OCI-LY7 (cell line): ENCODE results near the gene ZNF576. TPM values are rescaled to one million over a fixed set of nuclear protein-coding genes. Genes with fewer than 3 reads are reported as not detected.

ENCODE experiments used
- BruUV-seq: library from RNA; stranded (reverse); fragments of 400-500 nt; replicated peaks from 2 replicates; lab custom pipeline; 2021; lab: Mats Ljungman, UMichigan
- CTCF ChIA-PET: fragments of 300-600 bp; sonication (Branson Sonifier 250); formaldehyde crosslinking; loops from one replicate; lab custom pipeline; 2022; ENCODE audit warnings: antibody characterized with exemption; ENCODE audit not compliant: unreplicated experiment; lab: Charles Lee
- POLR2A ChIA-PET: fragments of 300-600 bp; sonication (Branson Sonifier 250); formaldehyde crosslinking; loops from one replicate; lab custom pipeline; 2022; ENCODE audit warnings: antibody characterized with exemption; lab: Charles Lee
- DNase-seq: peaks from one replicate; pipeline ENCODE4 v3.0.0-alpha.2; 2015; ENCODE audit warnings: low spot score
- H2AFZ ChIP-seq: fragments of 200-600 bp; sonication (generic), shearing (Covaris generic); 2 replicates; pipeline ENCODE4 v1.6.1; 2014; ENCODE audit warnings: mild to moderate bottlenecking, antibody characterized with exemption, low read length, moderate library complexity
- H3K27ac ChIP-seq: fragments of 200-600 bp; sonication (generic); 2 replicates; pipeline ENCODE4 v1.5.1; 2014; ENCODE audit warnings: mixed run types, low read depth, mild to moderate bottlenecking, moderate library complexity, low read length, inconsistent platforms; ENCODE audit not compliant: poor library complexity, severe bottlenecking
- H3K36me3 ChIP-seq: fragments of 200-600 bp; sonication (generic); 2 replicates; pipeline ENCODE4 v1.6.1; 2014; ENCODE audit warnings: mild to moderate bottlenecking, antibody characterized with exemption, low read length, moderate library complexity, mixed read lengths; ENCODE audit not compliant: insufficient read depth
- H3K4me1 ChIP-seq: fragments of 200-600 bp; sonication (generic); 2 replicates; pipeline ENCODE4 v1.5.1; 2014; ENCODE audit warnings: mild to moderate bottlenecking, low read length; ENCODE audit not compliant: insufficient read depth, poor library complexity, severe bottlenecking
- H3K4me2 ChIP-seq: fragments of 200-600 bp; sonication (generic); 2 replicates; pipeline ENCODE4 v1.6.1; 2014; ENCODE audit warnings: mild to moderate bottlenecking, low read length
- H3K4me3 ChIP-seq: fragments of 200-600 bp; sonication (generic); 2 replicates; pipeline ENCODE4 v1.5.1; 2014; ENCODE audit warnings: mild to moderate bottlenecking, low read depth, low read length; ENCODE audit not compliant: poor library complexity, severe bottlenecking
- H3K79me2 ChIP-seq: fragments of 200-600 bp; sonication (generic); 2 replicates; pipeline ENCODE4 v1.6.1; 2016; ENCODE audit warnings: low read depth, mild to moderate bottlenecking, low read length, moderate library complexity, mixed read lengths; ENCODE audit not compliant: insufficient read depth
- H3K9me2 ChIP-seq: fragments of 200-600 bp; sonication (generic); 2 replicates; pipeline ENCODE4 v1.6.1; 2016; ENCODE audit warnings: mild to moderate bottlenecking, low read length, mixed read lengths; ENCODE audit not compliant: insufficient read depth
- H3K9me3 ChIP-seq: fragments of 200-600 bp; sonication (generic); 2 replicates; pipeline ENCODE4 v1.6.1; 2014; ENCODE audit warnings: mild to moderate bottlenecking, mixed run types, low read length, mixed read lengths
- H4K20me1 ChIP-seq: fragments of 200-600 bp; sonication (generic); 2 replicates; pipeline ENCODE4 v1.6.1; 2014; ENCODE audit warnings: mild to moderate bottlenecking, antibody characterized with exemption, low read length, moderate library complexity, mixed read lengths; ENCODE audit not compliant: insufficient read depth
- EZH2phosphoT487 ChIP-seq: fragments of 200-600 bp; sonication (generic); IDR thresholded peaks from 2 replicates; pipeline ENCODE4 v1.6.1; 2018; ENCODE audit warnings: low read depth, borderline replicate concordance, mild to moderate bottlenecking, mixed run types, antibody characterized with exemption, low read length, moderate library complexity, mixed read lengths
- intact Hi-C: fragments of 100-400 bp; cut with micrococcal nuclease; formaldehyde crosslinking; loops from one replicate; pipeline ENCODE4 v1.10.0; 2022; ENCODE audit not compliant: unreplicated experiment
- total RNA-seq, 2 experiments: library from RNA; depleted of rRNA in 1 of 2; stranded (reverse); fragments of >200 nt in 1 of 2; shearing (Covaris generic) in 1 of 2; gene quantifications; 2 replicates each; pipeline ENCODE4 v1.2.3, GENCODE V29; 2014 to 2022
- TF ChIP-seq, protein P1 (sequence below): fragments of 200-600 bp; sonication (generic); conservative IDR thresholded peaks from 2 replicates; pipeline ENCODE4 v1.5.1; 2014; ENCODE audit warnings: mild to moderate bottlenecking, antibody characterized with exemption, low read length, moderate library complexity, mixed read lengths

ZNF576 gene
- total RNA-seq, 2 experiments from 2014 or later, result 17.8 to 20.2 TPM

DNA sequence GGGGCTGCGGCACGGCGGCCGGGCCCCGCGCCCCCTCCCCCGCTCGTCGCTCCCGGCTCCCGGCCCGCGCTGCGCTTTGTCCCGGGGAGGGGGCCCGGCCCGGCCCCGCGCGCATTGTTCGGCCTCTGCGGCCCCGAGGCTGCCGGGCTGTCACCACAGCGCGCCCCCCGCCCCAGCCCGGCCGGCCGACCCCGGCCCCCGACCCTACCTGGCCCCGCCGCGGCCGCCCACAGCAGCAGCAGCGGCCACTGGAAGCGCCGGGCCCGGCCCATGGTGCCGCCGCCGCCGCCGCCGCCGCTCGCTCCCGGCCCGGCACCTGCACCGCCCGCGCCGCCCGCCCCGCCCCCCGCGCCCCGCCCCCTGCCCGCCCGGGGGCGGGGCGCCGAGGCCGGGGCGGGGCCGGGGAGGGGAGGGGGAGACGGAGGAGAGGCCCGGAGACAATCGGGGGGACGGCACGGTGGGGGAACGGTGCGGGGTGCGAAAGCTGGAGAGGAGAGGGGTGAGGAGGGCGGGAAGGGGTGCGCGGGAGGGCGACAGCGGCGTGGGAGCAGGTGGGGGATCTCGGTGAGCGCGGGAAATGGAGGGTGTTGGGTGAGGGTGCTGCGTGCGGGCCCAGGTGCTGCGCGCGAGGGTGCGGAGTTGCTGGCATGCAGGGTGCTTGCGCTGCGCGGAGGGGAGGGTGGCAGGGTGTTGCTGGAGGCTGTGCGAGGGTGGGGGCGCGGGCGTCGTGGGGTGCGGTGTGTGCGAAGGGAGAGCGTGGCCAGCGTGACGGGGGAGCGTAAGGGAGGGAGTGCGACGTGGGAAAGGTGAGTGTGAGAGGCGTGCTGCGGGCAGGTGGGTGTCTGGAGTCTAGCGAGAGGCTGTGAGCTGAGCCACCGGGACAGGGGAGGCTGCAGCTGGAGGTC is 43.4 kb downstream of the ZNF576 start, which contains the start of gene CADM4:
Gene CADM4 (minus strand): TSS at position 332 of the 905 bp plus-strand sequence. CDS start 60 bp downstream, at position 272.
- H3K4me1 ChIP-seq, result peaks cover 8% of the 10 kb centered on the region
- peak within 1 kb of the TSS; percentile 31 for H3K4me3 ChIP-seq
- DNase-seq, result no peak
- no peaks in the 10 kb centered on the region for H3K9me2 ChIP-seq
- H3K9me3 ChIP-seq, result no peaks in the 10 kb centered on the region
- intact Hi-C loops, result no loop called here
- BruUV-seq, result no TSS peak
- TF ChIP-seq, protein P1, sequence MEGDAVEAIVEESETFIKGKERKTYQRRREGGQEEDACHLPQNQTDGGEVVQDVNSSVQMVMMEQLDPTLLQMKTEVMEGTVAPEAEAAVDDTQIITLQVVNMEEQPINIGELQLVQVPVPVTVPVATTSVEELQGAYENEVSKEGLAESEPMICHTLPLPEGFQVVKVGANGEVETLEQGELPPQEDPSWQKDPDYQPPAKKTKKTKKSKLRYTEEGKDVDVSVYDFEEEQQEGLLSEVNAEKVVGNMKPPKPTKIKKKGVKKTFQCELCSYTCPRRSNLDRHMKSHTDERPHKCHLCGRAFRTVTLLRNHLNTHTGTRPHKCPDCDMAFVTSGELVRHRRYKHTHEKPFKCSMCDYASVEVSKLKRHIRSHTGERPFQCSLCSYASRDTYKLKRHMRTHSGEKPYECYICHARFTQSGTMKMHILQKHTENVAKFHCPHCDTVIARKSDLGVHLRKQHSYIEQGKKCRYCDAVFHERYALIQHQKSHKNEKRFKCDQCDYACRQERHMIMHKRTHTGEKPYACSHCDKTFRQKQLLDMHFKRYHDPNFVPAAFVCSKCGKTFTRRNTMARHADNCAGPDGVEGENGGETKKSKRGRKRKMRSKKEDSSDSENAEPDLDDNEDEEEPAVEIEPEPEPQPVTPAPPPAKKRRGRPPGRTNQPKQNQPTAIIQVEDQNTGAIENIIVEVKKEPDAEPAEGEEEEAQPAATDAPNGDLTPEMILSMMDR, result no peak
- no peak for TF ChIP-seq EZH2phosphoT487
- ChIA-PET POLR2A (no interaction called here), CTCF (no interaction called here)
- H3K79me2 ChIP-seq, result no peaks in the 10 kb centered on the region
- no peaks in the 10 kb centered on the region for H4K20me1 ChIP-seq
- H3K4me2 ChIP-seq, result peak within 1 kb of the TSS; percentile 55; the same call in 1 of the 2 replicates
- no peaks in the 10 kb centered on the region for H3K36me3 ChIP-seq
- no peak within 1 kb of the TSS for H2AFZ ChIP-seq
- no peak within 1 kb of the TSS for H3K27ac ChIP-seq

GRCh38 chr19:43640424-43640757 is 44.0 kb downstream of the ZNF576 start:
- TF ChIP-seq, protein P1, result no peak
- TF ChIP-seq EZH2phosphoT487, result no peak
- BruUV-seq, result no TSS peak
- intact Hi-C loops, result no loop called here
- Histone ChIP-seq H3K27ac (no peak overlapping the region), H3K9me3 (no peaks in the 10 kb centered on the region), H4K20me1 (no peaks in the 10 kb centered on the region), H3K9me2 (no peaks in the 10 kb centered on the region), H2AFZ (no peak overlapping the region), H3K79me2 (no peaks in the 10 kb centered on the region), H3K4me1 (peaks cover 2% of the 10 kb centered on the region), H3K4me3 (no peak overlapping the region), H3K4me2 (no peak overlapping the region), H3K36me3 (no peaks in the 10 kb centered on the region)
- CTCF ChIA-PET, result no interaction called here
- no peak for DNase-seq
- POLR2A ChIA-PET, result no interaction called here

- H3K9me3 ChIP-seq, result no peaks in the 10 kb centered on the region
- no peaks in the 10 kb centered on the region for H4K20me1 ChIP-seq
- no peak for DNase-seq
- BruUV-seq, result no TSS peak
- H3K79me2 ChIP-seq, result no peaks in the 10 kb centered on the region
- no peak overlapping the region for H3K27ac ChIP-seq
- H3K36me3 ChIP-seq, result no peaks in the 10 kb centered on the region
- H3K4me2 ChIP-seq, result no peak overlapping the region
- ChIA-PET POLR2A (no interaction called here), CTCF (no interaction called here)
- H3K4me3 ChIP-seq, result no peak overlapping the region
- H2AFZ ChIP-seq, result no peak overlapping the region
- no peaks in the 10 kb centered on the region for H3K9me2 ChIP-seq
- TF ChIP-seq, protein P1, result no peak
- TF ChIP-seq EZH2phosphoT487, result no peak
- no peaks in the 10 kb centered on the region for H3K4me1 ChIP-seq
- intact Hi-C loops, result no loop called here
These were observed 44.9 kb downstream of the ZNF576 start for GRCh38 chr19:43641333-43641732.
